Neural progenitor cell (in vitro differentiated cells): Measurements from ENCODE around the gene KIDINS220.

ENCODE experiments used
- EZH2 ChIP-seq: fragments of 200-600 bp; sonication (generic); IDR thresholded peaks from 2 replicates; pipeline ENCODE4 v1.6.1; 2017; ENCODE audit warnings: antibody characterized with exemption, mild to moderate bottlenecking, moderate library complexity
- EZH2phosphoT487 ChIP-seq: fragments of 200-600 bp; sonication (generic); IDR thresholded peaks from 2 replicates; pipeline ENCODE4 v1.6.1; 2017; ENCODE audit warnings: antibody characterized with exemption
- TF ChIP-seq, protein P1 (sequence below): fragments of 200-600 bp; sonication (generic); IDR thresholded peaks from 2 replicates; pipeline ENCODE4 v1.5.1; 2017; ENCODE audit warnings: antibody characterized with exemption, mild to moderate bottlenecking

DNA sequence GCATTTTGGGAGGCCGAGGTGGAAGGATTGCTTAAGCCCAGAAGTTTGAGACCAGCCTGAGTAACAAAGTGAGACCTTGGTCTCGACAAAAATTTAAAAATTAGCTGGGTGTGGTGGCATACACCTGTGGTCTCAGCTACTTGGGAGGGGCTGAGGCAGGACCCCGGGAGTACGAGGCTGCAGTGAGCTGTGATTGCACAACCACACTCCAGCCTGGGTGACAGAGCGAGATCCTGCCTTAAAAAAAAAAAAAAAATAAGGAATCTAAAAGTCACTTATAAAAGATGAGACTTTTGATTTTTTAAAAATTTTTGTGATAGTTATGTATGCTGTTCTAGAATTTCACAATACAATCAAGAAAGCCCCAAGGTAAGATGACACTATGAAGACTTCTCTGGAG lies 122.4 kb downstream of the KIDINS220 start:
- TF ChIP-seq, protein P1, sequence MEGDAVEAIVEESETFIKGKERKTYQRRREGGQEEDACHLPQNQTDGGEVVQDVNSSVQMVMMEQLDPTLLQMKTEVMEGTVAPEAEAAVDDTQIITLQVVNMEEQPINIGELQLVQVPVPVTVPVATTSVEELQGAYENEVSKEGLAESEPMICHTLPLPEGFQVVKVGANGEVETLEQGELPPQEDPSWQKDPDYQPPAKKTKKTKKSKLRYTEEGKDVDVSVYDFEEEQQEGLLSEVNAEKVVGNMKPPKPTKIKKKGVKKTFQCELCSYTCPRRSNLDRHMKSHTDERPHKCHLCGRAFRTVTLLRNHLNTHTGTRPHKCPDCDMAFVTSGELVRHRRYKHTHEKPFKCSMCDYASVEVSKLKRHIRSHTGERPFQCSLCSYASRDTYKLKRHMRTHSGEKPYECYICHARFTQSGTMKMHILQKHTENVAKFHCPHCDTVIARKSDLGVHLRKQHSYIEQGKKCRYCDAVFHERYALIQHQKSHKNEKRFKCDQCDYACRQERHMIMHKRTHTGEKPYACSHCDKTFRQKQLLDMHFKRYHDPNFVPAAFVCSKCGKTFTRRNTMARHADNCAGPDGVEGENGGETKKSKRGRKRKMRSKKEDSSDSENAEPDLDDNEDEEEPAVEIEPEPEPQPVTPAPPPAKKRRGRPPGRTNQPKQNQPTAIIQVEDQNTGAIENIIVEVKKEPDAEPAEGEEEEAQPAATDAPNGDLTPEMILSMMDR: no peak
- no peak for TF ChIP-seq EZH2
- TF ChIP-seq EZH2phosphoT487: no peak
